ENCODE data around the gene MAP10. TPM values are rescaled to one million over a fixed set of nuclear protein-coding genes. Genes with fewer than 3 reads are reported as not detected.

The MAP10 gene
- total and polyA plus RNA-seq, 3 donors from 2014 or later = 1.6 to 9.1 (median 8.4) TPM

DNA sequence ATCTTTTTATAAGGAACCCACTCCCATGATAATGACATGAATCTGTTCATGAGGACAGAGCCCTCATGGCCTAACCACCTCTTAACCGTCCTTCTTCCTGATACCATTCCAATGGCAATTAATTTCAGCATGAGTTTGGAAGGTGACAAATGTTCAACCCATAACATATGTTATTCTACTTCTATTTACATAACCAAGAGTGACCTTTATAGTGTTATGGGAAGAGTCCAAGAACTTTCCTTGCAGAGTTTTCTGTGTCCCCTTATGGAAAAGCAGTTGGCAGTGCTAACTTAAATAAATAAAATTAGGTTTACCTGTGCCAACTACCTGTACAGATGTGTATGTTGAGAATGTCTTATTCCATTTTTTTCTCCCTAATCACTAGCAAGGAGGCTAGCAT is 11.1 kb downstream of the MAP10 start:
- no peaks in the 10 kb centered on the region for H3K27me3 ChIP-seq
- no peaks in the 10 kb centered on the region for H3K9me3 ChIP-seq
- TF ChIP-seq POLR2A (IDR thresholded peaks at IDR 0.05) (no peak), CTCF (IDR thresholded peaks at IDR 0.05) (no peak)
- 54 to 71% methylated on average over 1 of the region's 1 CpG for WGBS, 2 donors
- no peaks in the 10 kb centered on the region for H3K4me1 ChIP-seq
- H3K36me3 ChIP-seq (ENCODE audit: low read depth, missing control alignments) = no peaks in the 10 kb centered on the region
- no peak for DNase-seq
- intact Hi-C loops (cut with DNase I; ENCODE audit: low total_unique reads) = no loop called here
- H3K27ac ChIP-seq = no peak overlapping the region
- H3K4me3 ChIP-seq = no peak overlapping the region

DNA sequence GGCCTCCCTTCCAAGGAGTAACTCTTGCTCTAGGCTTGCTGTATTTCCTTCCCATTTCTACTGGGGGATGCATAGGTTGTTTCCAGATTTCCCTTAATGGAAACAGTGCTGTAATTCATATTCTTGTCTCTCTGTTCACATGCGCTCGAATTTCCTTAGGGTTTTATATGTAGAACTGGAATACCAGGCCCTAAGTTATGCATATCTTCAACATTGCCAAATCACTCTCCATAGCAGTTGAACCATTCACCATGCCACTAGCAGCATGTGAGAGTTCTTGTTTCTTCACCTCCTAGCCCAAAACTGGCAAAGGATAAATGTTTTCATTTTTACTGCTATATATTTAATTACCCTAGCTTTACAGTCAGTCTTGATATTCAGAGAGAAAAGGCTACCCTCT is 12.8 kb downstream of the MAP10 start:
- no peaks in the 10 kb centered on the region for H3K4me1 ChIP-seq
- H3K27me3 ChIP-seq = no peaks in the 10 kb centered on the region
- no peaks in the 10 kb centered on the region for H3K9me3 ChIP-seq
- DNase-seq = no peak
- 88 to 93% methylated on average over 2 of the region's 2 CpGs for WGBS, 2 donors
- H3K36me3 ChIP-seq (ENCODE audit: low read depth, missing control alignments) = no peaks in the 10 kb centered on the region
- no peak overlapping the region for H3K27ac ChIP-seq
- TF ChIP-seq POLR2A (IDR thresholded peaks at IDR 0.05) (no peak), CTCF (IDR thresholded peaks at IDR 0.05) (no peak)
- intact Hi-C loops (cut with DNase I; ENCODE audit: low total_unique reads) = no loop called here
- no peak overlapping the region for H3K4me3 ChIP-seq

DNA sequence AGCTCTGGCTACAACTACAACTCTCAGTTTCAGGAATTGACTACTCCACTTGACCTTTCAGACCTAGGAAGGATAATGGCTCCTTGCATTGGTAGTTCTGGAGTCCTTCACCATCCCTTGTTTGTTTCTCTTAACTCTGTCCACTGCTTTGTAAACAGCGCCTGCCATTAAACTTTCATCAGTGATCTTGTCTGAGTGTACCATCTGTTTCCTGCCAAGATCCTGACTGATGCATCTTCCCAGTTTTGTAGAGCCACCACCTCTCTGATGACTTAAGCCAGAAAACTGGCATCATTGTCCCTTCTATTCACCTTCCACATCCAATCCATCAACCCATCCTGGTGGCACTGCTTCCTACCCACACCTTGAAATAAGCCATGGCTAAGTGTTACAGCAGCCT is 15.2 kb downstream of the MAP10 start:
- Histone ChIP-seq H3K27me3 (no peaks in the 10 kb centered on the region), H3K27ac (no peak overlapping the region), H3K36me3 (ENCODE audit: low read depth, missing control alignments) (no peaks in the 10 kb centered on the region), H3K4me3 (no peak overlapping the region), H3K9me3 (no peaks in the 10 kb centered on the region), H3K4me1 (no peaks in the 10 kb centered on the region)
- intact Hi-C loops (cut with DNase I; ENCODE audit: low total_unique reads) = no loop called here
- no peak for TF ChIP-seq CTCF (IDR thresholded peaks at IDR 0.05)
- no peak for TF ChIP-seq POLR2A (IDR thresholded peaks at IDR 0.05)
- no peak for DNase-seq
- 92 to 97% methylated on average over 1 of the region's 1 CpG for WGBS, 2 donors

DNA sequence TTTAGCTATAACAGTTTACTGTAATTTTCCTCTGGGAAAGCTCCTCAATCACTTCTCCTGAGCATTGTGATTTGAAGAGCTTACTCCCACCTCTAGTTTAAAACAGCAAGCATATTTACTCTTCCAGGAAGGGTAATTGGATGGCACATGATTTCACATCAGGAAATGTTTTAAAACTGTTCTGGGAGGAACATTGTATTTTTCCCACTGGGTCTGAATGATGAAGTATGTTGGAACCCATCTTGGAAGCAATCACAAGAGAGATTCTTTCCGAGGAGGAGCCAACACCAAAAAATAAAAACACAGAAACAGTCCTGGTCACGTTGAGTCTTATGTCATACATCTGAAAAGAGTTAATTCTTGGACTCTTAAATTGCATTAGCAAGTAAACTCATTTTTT is 17.3 kb downstream of the MAP10 start:
- H3K27ac ChIP-seq = no peak overlapping the region
- H3K9me3 ChIP-seq = no peaks in the 10 kb centered on the region
- no peaks in the 10 kb centered on the region for H3K36me3 ChIP-seq (ENCODE audit: low read depth, missing control alignments)
- no peak for DNase-seq
- no peak for TF ChIP-seq POLR2A (IDR thresholded peaks at IDR 0.05)
- no peak for TF ChIP-seq CTCF (IDR thresholded peaks at IDR 0.05)
- no peaks in the 10 kb centered on the region for H3K27me3 ChIP-seq
- WGBS, 2 donors = 65 to 76% methylated on average over 2 of the region's 2 CpGs
- H3K4me1 ChIP-seq = no peaks in the 10 kb centered on the region
- H3K4me3 ChIP-seq = no peak overlapping the region
- intact Hi-C loops (cut with DNase I; ENCODE audit: low total_unique reads) = no loop called here

DNA sequence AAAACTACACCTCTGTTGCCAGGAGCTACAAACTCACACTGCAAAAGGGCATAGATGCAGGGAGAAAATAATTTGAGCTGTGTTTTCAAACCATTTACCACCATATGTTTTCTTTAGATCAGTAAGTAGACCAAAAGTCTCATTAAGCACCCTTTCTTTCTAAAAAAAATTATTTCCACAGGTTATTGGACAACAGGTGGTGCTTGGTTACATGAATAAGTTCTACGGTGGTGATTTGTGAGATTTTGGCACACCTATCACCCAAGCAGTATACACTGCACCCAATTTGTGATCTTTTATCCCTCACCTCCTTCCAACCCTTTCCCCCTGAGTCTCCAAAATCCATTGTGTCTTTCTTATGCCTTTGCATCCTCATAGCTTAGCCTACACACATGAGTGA is 21.1 kb downstream of the MAP10 start:
- DNase-seq = no peak
- H3K4me1 ChIP-seq = no peaks in the 10 kb centered on the region
- H3K36me3 ChIP-seq (ENCODE audit: low read depth, missing control alignments) = no peaks in the 10 kb centered on the region
- intact Hi-C loops (cut with DNase I; ENCODE audit: low total_unique reads) = no loop called here
- H3K9me3 ChIP-seq = no peaks in the 10 kb centered on the region
- no peak overlapping the region for H3K4me3 ChIP-seq
- TF ChIP-seq POLR2A (IDR thresholded peaks at IDR 0.05) = no peak
- no peak for TF ChIP-seq CTCF (IDR thresholded peaks at IDR 0.05)
- no peaks in the 10 kb centered on the region for H3K27me3 ChIP-seq
- 88 to 92% methylated on average over 1 of the region's 1 CpG for WGBS, 2 donors
- H3K27ac ChIP-seq = no peak overlapping the region

Data from testis (tissue), 3 donors.